ENCODE results near the gene TDRD12.

DNA sequence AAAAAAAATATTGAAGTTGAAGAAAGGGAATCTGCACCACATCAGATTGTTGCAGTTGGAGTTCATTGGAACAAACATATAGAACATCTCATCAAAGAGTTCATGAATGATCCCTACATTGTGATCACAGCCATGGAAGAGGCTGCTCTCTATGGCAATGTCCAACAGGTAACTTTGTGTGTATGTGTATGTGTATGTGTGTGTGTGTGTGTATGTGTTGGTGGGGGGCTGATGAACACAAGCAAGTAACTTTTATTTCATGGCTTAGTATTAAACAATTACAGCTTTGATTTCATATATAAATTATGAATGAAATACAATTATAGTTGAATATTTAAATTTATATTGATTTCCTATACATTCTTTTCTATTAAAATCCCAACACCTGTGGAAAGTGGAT is 80.6 kb downstream of the TDRD12 start:
- TF ChIP-seq, protein P1, sequence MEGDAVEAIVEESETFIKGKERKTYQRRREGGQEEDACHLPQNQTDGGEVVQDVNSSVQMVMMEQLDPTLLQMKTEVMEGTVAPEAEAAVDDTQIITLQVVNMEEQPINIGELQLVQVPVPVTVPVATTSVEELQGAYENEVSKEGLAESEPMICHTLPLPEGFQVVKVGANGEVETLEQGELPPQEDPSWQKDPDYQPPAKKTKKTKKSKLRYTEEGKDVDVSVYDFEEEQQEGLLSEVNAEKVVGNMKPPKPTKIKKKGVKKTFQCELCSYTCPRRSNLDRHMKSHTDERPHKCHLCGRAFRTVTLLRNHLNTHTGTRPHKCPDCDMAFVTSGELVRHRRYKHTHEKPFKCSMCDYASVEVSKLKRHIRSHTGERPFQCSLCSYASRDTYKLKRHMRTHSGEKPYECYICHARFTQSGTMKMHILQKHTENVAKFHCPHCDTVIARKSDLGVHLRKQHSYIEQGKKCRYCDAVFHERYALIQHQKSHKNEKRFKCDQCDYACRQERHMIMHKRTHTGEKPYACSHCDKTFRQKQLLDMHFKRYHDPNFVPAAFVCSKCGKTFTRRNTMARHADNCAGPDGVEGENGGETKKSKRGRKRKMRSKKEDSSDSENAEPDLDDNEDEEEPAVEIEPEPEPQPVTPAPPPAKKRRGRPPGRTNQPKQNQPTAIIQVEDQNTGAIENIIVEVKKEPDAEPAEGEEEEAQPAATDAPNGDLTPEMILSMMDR (IDR thresholded peaks at IDR 0.05; ENCODE audit: insufficient read depth, low read length, poor library complexity, severe bottlenecking) = no peak
- no peak for TF ChIP-seq EZH2phosphoT487 (conservative IDR thresholded peaks at IDR 0.05; ENCODE audit: low read length)

All from SU-DHL-6 (cell line).